ENCODE results near the gene ARHGEF18. TPM values are rescaled to one million over a fixed set of nuclear protein-coding genes. Genes with fewer than 3 reads are reported as not detected.

The ARHGEF18 gene
- total RNA-seq, 1 experiment from 2014 or later, result 38.3 TPM

DNA sequence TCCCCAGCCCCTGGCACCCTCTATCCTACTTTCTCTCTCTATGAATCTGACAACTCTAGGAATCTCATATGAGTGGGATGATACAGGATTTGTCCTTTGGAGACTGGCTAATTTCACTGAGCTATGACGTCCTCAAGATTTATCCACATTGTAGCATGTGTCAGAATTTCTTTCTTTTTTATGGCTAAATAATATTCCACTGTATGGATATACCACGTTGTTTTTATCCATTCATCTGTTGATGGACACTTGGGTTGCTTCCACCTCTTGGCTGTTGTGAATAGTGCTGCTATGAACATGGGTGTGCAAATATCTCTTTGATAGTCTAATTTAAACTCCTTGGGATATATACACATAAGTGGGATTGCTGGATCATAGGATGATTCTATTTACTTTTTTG lies 30.6 kb upstream of the ARHGEF18 start:
- Mint-ChIP-seq H3K9me3 (peaks cover 13 to 22% of the 10 kb centered on the region in 2 experiments; a peak in 4 of 5 replicates), H3K4me3 (no peak overlapping the region), H3K4me1 (no peaks in the 10 kb centered on the region), H3K36me3 (ENCODE audit: insufficient read depth in 1 of 3, low read depth in 3 of 3) (peaks cover 0 to 5% (median 0%) of the 10 kb centered on the region in 3 experiments; a peak in 1 of 7 replicates), H3K27me3 (ENCODE audit: low read depth) (peaks cover 9% of the 10 kb centered on the region; the same call in 1 of the 2 replicates), H3K27ac (no peak overlapping the region)
- Histone ChIP-seq H2BK5ac (ENCODE audit: insufficient read length, low read length) (no peak overlapping the region), H3K9ac (ENCODE audit: extremely low read depth, insufficient read length, low read length) (no peak overlapping the region), H3K23ac (ENCODE audit: insufficient read length, low read depth, low read length) (no peak overlapping the region), H3K27ac (ENCODE audit: insufficient read length, low read depth, low read length) (no peak overlapping the region), H3K79me2 (ENCODE audit: insufficient read depth, low read length) (no peaks in the 10 kb centered on the region), H4K20me1 (ENCODE audit: control insufficient read depth, insufficient read depth, insufficient read length) (no peaks in the 10 kb centered on the region), H2AK5ac (ENCODE audit: insufficient read length, low read length) (no peak overlapping the region), H4K91ac (ENCODE audit: insufficient read length, low read depth, low read length) (no peak overlapping the region), H4K8ac (replicated peaks; ENCODE audit: insufficient read length, low read depth, low read length) (no peak overlapping the region), H3K27me3 (ENCODE audit: insufficient read depth, low read length) (no peaks in the 10 kb centered on the region), H3K18ac (ENCODE audit: insufficient read length, low read depth, low read length) (no peak overlapping the region), H3K79me1 (ENCODE audit: insufficient read depth, low read depth, low read length, poor library complexity, severe bottlenecking) (no peaks in the 10 kb centered on the region), H2AFZ (ENCODE audit: low read length) (no peak overlapping the region), H4K5ac (ENCODE audit: insufficient read length, low read depth, low read length) (no peak overlapping the region), H3T11ph (ENCODE audit: low read length) (no peak overlapping the region), H2BK15ac (ENCODE audit: low read depth, low read length) (no peak overlapping the region), H3K23me2 (ENCODE audit: insufficient read length, low read depth, low read length, poor library complexity, severe bottlenecking) (no peaks in the 10 kb centered on the region), H3K56ac (ENCODE audit: insufficient read length, low read depth, low read length) (no peak overlapping the region), H2BK12ac (ENCODE audit: insufficient read length, low read depth, low read length) (no peak overlapping the region), H3K4ac (ENCODE audit: low read depth, low read length) (no peak overlapping the region), H3K9me3 (ENCODE audit: control insufficient read depth, low read depth, low read length) (no peaks in the 10 kb centered on the region), H3K4me1 (ENCODE audit: insufficient read depth, low read length) (no peaks in the 10 kb centered on the region), H2BK120ac (ENCODE audit: low read depth, low read length, poor library complexity, severe bottlenecking) (no peak overlapping the region), H2BK20ac (ENCODE audit: low read depth, low read length, poor library complexity, severe bottlenecking) (no peak overlapping the region), H3K4me2 (ENCODE audit: insufficient read depth, insufficient read length, low read length) (no peak overlapping the region), H3K14ac (ENCODE audit: insufficient read depth, low read length) (no peak overlapping the region)
- no peak for TF ChIP-seq CTCF (conservative IDR thresholded peaks at IDR 0.05)
- WGBS (ENCODE audit: extremely low coverage, insufficient read length, low lambda C conversion rate), result no CpG with 5 or more reads among the region's 2 CpGs
- no peak for DNase-seq

All from H9 (cell line).